NCI-H1105 treated with DMSO at 0.1 percent for 48 hours (cell line): ENCODE data around the gene NUDT19.
"Not testable (repeated sequence)": the region's sequence is repeated elsewhere in the genome, so short reads cannot be mapped to it uniquely, and the experiment has no call there.

Experiments
- DNase-seq: peaks from one replicate; lab custom pipeline; 2025; lab: John Stamatoyannopoulos, UW

The NUDT19 gene

DNA sequence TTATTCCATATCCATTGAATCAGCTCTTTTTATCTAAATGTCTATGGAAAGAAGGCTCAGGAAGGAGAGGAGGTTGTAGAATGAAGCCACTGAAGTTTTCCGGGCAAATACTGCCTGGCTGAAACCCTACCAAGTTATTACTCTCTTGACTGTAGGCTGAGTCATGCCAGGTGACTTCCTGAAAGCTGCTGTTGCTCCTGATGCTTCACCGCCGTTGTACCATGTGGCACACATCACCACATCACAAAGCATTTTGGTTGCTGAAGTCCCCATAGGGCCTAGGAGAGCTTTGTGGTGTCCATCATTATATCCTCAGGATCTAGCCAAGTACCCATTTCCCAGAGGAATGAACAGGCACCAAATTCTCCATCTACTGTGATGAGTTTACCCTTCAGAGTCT is 16.8 kb downstream of the NUDT19 start:
- DNase-seq, result no peak

- DNase-seq, result no peak
Observed at GRCh38 chr19:32709032-32709431, 17.4 kb downstream of the NUDT19 start.

- DNase-seq, result no peak
Observed at GRCh38 chr19:32711747-32712146, 20.1 kb downstream of the NUDT19 start.

- DNase-seq, result not testable (repeated sequence)
Observed at GRCh38 chr19:32716203-32716602, 24.6 kb downstream of the NUDT19 start.

- DNase-seq, result no peak
Observed at GRCh38 chr19:32717496-32717895, 25.9 kb downstream of the NUDT19 start.

- no peak for DNase-seq
Observed at GRCh38 chr19:32718286-32718685, 26.7 kb downstream of the NUDT19 start.

DNA sequence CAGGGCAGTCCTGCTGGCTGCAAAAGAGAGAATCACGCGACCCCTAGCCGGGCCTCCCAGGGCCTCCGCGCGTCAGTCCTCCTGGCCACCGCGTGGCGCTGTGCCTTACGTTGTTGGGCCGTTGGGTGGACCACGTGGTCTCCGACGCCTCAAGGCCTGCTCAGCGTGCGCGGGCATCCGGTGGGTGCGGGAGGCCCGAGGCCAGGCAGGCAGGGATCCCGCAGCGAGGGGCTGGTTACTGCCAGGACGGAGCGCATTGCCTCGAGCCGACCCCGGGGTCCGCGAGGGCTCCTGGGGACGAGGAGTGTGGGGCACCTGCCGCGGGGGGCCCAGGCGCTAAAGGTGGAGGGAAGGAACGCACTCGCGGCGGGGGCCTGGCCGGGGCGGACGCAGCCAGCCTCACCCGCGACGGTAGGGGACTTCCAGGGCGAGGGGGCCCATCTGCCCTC is 28.0 kb downstream of the NUDT19 start, which contains the start of gene TDRD12:
TSS of gene TDRD12 (plus strand) at position 157 of the 449 bp plus-strand sequence. CDS start 306 bp downstream, outside the sequence.
- no peak for DNase-seq

DNA sequence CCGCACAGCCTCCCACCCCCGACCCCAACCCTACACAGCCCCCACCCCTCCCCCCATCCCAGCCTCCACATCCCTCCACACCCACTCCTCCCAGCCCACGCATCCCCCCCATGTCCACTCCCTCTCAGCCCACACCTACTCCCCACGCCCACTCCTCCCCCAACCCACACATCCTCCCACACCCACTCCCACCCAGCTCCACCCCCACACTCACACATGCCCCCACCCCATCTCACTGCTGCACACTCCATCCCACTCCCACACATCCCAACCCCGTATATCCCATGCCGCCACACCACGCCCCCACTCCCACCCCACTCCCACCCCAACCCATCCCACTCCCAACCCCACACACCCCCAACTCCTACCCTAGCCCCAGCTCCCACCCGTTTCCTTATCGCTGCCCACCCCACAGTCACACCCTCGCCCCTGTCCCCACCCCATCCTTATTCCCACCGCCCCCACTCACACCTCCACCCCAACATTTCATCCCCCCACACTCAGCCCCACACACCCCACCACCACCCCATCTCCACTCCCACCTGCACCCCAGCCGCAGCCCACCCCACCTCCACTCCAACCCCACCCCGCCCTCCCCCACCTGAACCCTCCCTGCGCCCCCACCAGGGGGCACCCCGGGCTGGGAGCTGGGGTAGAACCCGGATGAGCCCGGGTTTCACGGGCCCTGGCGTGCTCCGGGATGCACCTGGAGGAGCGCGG is 28.8 kb downstream of the NUDT19 start:
- DNase-seq, result no peak

DNA sequence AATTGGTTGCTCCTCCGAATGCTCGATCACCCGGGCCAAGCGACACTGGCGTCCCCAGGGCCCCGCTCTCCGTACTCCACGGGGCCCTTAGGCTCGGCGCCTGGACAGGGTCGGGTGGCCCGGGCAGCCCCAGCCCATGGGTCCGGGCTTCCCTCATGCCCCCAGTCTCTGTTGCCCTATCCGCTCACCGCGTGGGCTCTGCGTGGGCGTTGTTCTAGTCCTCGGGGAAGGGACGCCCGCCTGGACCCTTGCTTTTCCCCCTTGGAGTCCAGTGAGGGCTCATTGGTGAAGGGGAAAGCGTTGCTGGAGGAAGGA is 29.3 kb downstream of the NUDT19 start:
- DNase-seq, result no peak

DNA sequence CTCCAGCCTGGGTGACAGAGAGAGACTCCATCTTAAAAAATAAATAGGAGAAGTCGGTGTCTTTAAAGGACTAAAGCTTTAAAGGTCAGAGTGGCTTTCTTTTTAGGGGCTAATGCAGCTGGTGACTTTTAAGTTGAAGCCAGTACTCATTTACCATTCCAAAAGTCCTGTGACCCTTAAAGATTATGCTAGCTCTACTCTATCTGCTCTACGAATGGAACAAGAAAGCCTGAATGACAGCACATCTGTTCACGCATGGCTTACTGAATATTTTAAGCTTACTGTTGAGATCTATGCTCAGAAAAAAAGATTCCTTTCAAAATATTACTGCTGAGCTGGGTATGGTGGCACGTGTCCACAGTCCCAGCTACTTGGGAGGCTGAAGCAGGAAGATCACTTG is 44.3 kb downstream of the NUDT19 start:
- no peak for DNase-seq

DNA sequence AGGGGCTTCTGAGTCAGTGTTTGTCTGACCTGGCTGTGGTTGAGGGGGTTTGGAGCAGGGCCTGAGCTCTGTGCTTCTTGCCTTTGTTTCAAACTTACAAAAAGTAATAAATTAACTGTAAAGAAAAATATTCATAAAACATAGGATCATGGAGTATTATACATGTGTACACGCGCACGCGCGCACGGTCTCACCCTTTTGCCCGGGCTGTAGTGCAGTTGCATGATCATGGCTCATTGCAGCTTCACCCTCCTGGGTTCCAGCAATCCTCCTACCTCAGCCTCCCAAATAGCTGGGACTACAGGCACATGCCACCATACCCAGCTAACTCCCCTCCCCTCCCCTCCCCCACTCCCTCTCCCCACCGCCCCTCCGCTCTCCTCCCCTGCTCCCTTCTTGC is 51.4 kb downstream of the NUDT19 start:
- DNase-seq, result no peak

DNA sequence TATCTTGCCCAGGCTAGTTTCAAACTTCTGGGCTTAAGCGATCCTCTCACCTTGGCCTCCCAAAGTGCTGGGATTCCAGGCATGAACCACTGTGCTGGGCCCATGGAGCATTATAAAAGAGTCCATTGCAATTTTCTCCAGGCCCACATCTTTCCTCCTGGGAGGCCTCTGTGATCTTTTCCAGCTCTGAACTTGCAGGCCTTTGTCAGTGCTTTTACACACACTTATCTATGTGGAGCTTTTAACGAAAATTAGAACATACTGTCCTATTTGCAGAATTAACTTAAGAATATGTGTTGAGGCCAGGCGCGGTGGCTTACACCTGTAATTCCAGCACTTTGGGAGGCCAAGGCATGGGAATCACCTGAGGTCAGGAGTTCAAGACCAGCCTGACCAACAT is 51.8 kb downstream of the NUDT19 start:
- no peak for DNase-seq

DNA sequence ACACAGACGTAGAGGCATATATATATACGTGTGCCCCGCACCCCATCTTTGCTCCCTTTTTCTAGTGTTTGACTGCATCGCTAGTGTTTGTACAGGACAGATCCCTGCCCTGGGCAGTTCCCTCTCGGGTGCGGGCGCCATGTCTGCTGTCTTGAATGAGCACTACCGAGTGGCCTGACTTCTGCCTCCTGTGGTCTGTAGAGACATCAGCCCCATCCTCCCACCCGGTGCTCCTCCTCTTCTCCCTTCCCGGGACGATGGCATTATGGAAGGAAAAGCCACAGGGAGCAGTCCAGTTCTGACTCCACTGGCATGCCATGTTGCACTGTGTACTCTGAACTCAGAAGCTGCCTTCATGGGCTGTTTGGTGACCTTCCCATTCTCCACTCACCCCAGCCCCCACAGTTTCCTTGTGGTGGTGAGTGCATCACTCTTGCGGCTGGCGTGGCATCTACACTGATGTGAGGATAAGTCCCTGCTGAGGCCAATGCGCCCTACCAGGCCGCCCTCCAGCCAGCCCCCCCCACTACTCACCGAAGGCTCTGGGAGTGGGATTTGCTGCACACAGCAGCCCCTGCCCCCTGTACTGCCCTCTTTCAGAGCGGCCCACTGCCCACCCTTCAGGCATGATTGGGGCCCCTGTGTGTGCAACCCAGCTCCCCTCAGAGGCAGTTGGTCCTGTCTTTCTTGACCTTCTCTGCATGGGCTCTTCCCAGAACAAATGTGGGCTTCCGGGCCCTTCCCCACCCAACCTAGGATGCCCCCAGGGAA is 53.1 kb downstream of the NUDT19 start:
- DNase-seq, result no peak

DNA sequence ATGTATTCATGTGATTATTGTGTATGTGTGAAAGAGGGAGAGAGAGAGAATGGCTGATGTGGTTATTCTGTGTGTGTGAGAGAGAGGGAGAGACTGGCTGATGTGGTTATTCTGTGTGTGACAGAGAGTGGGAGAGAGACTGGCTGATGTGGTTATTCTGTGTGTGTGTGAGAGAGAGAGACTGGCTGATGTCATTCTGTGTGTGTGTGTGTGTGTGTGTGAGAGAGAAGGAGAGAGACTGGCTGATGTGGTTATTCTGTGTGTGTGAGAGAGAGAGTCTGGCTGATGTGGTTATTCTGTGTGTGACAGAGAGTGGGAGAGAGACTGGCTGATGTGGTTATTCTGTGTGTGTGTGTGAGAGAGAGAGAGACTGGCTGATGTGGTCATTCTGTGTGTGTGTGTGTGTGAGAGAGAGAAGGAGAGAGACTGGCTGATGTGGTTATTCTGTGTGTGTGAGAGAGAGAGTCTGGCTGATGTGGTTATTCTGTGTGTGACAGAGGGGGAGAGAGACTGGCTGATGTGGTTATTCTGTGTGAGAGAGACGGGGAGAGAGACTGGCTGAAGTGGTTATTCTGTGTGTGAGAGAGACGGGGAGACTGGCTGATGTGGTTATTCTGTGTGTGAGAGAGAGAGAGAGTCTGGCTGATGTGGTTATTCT is 54.1 kb downstream of the NUDT19 start:
- DNase-seq, result not testable (repeated sequence)

DNA sequence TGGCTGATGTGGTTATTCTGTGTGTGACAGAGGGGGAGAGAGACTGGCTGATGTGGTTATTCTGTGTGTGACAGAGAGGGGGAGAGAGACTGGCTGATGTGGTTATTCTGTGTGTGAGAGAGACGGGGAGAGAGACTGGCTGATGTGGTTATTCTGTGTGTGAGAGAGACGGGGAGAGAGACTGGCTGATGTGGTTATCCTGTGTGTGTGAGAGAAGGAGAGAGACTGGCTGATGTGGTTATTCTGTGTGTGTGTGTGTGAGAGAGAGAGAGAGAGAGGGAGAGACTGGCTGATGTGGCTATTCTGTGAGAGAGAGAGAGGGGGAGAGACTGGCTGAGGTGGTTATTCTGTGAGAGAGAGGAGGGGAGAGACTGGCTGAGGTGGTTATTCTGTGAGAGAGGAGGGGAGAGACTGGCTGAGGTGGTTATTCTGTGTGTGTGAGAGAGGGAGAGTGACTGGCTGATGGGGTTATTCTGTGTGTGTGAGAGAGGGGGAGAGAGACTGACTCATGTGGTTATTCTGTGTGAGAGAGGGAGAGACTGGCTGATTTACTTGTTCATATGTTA is 55.1 kb downstream of the NUDT19 start:
- not testable (repeated sequence) for DNase-seq

GRCh38 chr19:32748497-32748896 is 56.9 kb downstream of the NUDT19 start:
- DNase-seq, result no peak

- DNase-seq, result no peak
Observed at GRCh38 chr19:32748948-32749347, 57.3 kb downstream of the NUDT19 start.

DNA sequence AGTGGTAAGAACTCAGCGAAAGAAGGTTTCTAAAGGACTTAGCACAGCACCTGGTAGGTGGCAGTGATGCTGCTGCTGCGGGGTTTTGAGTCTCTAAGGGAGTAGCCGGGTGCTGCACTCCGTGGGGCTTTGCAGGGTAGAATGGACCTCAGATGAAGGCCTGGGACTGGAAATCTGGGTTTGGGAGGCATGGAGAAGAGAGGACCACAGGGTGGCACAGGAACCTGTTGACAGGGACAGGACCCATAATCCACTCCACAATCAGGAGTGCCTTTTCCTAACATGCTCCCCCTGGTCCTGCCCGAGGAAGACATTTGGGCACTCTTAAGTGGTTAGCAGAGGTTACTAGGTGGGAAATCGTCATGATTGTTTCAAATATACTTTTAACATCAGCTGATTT is 57.7 kb downstream of the NUDT19 start:
- DNase-seq, result no peak

- DNase-seq, result no peak
Observed at GRCh38 chr19:32750441-32751055, 58.9 kb downstream of the NUDT19 start.

- no peak for DNase-seq
Observed at GRCh38 chr19:32751066-32751465, 59.4 kb downstream of the NUDT19 start.

DNA sequence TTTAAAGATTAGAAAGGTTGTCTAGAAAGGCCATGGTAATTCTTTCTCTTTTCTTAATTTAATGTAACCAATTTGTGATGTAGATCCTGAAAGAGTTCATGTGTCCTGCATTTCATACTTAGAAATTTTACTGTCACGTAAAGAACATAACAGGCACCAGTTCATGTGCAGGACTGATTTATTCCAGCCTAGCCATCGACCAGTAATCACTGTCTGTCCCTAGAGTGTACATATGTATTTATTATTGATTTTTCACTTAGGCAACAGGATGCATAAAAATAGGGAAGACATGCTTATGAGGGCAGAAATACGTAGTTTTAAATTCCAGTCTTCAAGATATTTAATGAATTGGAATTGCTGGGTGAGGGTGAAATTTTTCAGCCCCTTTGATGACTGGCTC is 65.6 kb downstream of the NUDT19 start:
- no peak for DNase-seq
